Panc1 (cell line): Measurements from ENCODE around the gene TLE6. TPM values are rescaled to one million over a fixed set of nuclear protein-coding genes. Genes with fewer than 3 reads are reported as not detected.

Source experiments
- ATAC-seq: fragments of 200-7000 bp; cut with Tn5 transposase; 2 replicates; pipeline ENCODE4 v1.9.1; 2020; ENCODE audit warnings: mild to moderate bottlenecking, moderate library complexity
- BruUV-seq: library from RNA; stranded (reverse); fragments of 400-500 nt; replicated peaks from 2 replicates; lab custom pipeline; 2021; lab: Mats Ljungman, UMichigan
- CTCF ChIA-PET: fragments of 300-600 bp; sonication (Branson Sonifier 250); formaldehyde crosslinking; loops from one replicate; lab custom pipeline; 2022; ENCODE audit warnings: antibody characterized with exemption; lab: Charles Lee
- POLR2A ChIA-PET: fragments of 300-600 bp; sonication (Branson Sonifier 250); formaldehyde crosslinking; loops from one replicate; lab custom pipeline; 2022; ENCODE audit warnings: antibody characterized with exemption; lab: Charles Lee
- DNase-seq: peaks from one replicate; pipeline ENCODE4 v3.0.0-alpha.2; 2010; ENCODE audit warnings: low read depth, low spot score
- H3K27ac ChIP-seq: 2 replicates; pipeline ENCODE4 v1.5.1; 2011; ENCODE audit warnings: mild to moderate bottlenecking, low read length, inconsistent platforms
- H3K27me3 ChIP-seq: fragments of 200-500 bp; sonication (Bioruptor generic); 2 replicates; pipeline ENCODE4 v1.6.0; 2014; ENCODE audit warnings: low read length, inconsistent platforms; ENCODE audit not compliant: control insufficient read depth, insufficient read depth
- H3K36me3 ChIP-seq: fragments of 200-500 bp; sonication (Bioruptor generic); 2 replicates; pipeline ENCODE4 v1.5.1; 2014; ENCODE audit warnings: inconsistent platforms, mild to moderate bottlenecking, low read length, moderate library complexity; ENCODE audit not compliant: control insufficient read depth, insufficient read depth
- H3K4me1 ChIP-seq: 2 replicates; pipeline ENCODE4 v1.5.1; 2011; ENCODE audit warnings: inconsistent platforms, mild to moderate bottlenecking, low read length, moderate library complexity; ENCODE audit not compliant: control insufficient read depth, insufficient read depth
- H3K4me3 ChIP-seq, 2 experiments: 2 replicates each; pipeline ENCODE4 v1.5.1; 2011 to 2012; ENCODE audit warnings: low read depth in 2 of 2, low read length in 2 of 2, mild to moderate bottlenecking in 2 of 2, inconsistent platforms in 1 of 2, moderate library complexity in 1 of 2
- H3K9me3 ChIP-seq: fragments of 200-500 bp; sonication (Bioruptor generic); 2 replicates; pipeline ENCODE4 v1.5.1; 2014; ENCODE audit warnings: low read depth, mild to moderate bottlenecking, inconsistent platforms, low read length, moderate library complexity; ENCODE audit not compliant: control insufficient read depth, insufficient read depth
- CTCF ChIP-seq: fragments of 450-650 bp; IDR thresholded peaks from 2 replicates; pipeline ENCODE4 v1.5.1; 2017; ENCODE audit warnings: mild to moderate bottlenecking
- POLR2AphosphoS5 ChIP-seq: IDR thresholded peaks from 2 replicates; pipeline ENCODE4 v1.6.1; 2012; ENCODE audit warnings: mild to moderate bottlenecking, low read depth, low read length, moderate library complexity
- REST ChIP-seq, 2 experiments: IDR thresholded peaks; 2 replicates each; pipeline ENCODE4 v1.6.1; 2011 to 2012; ENCODE audit warnings: low read depth in 2 of 2, control low read depth in 1 of 2, low read length in 1 of 2, mild to moderate bottlenecking in 1 of 2, moderate library complexity in 1 of 2; ENCODE audit not compliant: insufficient read depth in 1 of 2
- SIN3A ChIP-seq: IDR thresholded peaks from 2 replicates; pipeline ENCODE4 v1.6.1; 2012; ENCODE audit warnings: low read depth, mild to moderate bottlenecking, low read length, moderate library complexity, borderline replicate concordance; ENCODE audit not compliant: insufficient read depth
- TCF7L2 ChIP-seq: IDR thresholded peaks from 2 replicates; pipeline ENCODE4 v1.6.1; 2011; ENCODE audit warnings: mild to moderate bottlenecking, low read depth, low read length, inconsistent platforms
- in situ Hi-C: cut with HindIII; loops from 2 replicates; pipeline ENCODE4 v1.10.0; 2016; ENCODE audit warnings: low sequenced_read_pairs, low pct_unique_long_range_greater_than_20kb
- intact Hi-C: fragments of 100-400 bp; cut with micrococcal nuclease; formaldehyde crosslinking; loops from one replicate; pipeline ENCODE4 v1.10.0; 2022; ENCODE audit not compliant: unreplicated experiment
- total RNA-seq: library from RNA; stranded (reverse); gene quantifications from one replicate; pipeline ENCODE4 v1.2.1, GENCODE V29; 2021; ENCODE audit not compliant: unreplicated experiment

Gene TLE6
- total RNA-seq, 1 experiment from 2014 or later = 4.0 TPM

- ATAC-seq = peak; percentile 47; the same call in 1 of the 2 replicates
- POLR2A ChIA-PET = no interaction called here
- CTCF ChIA-PET = no interaction called here
- H3K4me1 ChIP-seq = peaks cover under 1% of the 10 kb centered on the region; the same call in 1 of the 2 replicates
- TF ChIP-seq TCF7L2 (no peak), SIN3A (no peak), CTCF (no peak), REST (IDR thresholded peaks at IDR 0.05; ENCODE audit: insufficient read depth in 1 of 2, low read depth in 2 of 2, low read length in 1 of 2) (no peak), POLR2AphosphoS5 (no peak)
- in situ Hi-C loops = no loop called here
- no peak within 1 kb of the TSS for H3K27ac ChIP-seq
- no peak for DNase-seq
- H3K9me3 ChIP-seq = no peaks in the 10 kb centered on the region
- no TSS peak for BruUV-seq
- H3K36me3 ChIP-seq = no peaks in the 10 kb centered on the region
- no peaks in the 10 kb centered on the region; the same call in 1 of the 2 replicates for H3K27me3 ChIP-seq
- peak within 1 kb of the TSS; percentile 37 to 38 for H3K4me3 ChIP-seq
- intact Hi-C loops = no loop called here
Measured at GRCh38 chr19:3029065-3029923, 51.9 kb downstream of the TLE6 start, which contains the start of gene TLE2. TLE2 (minus strand) TSS chr19:3029280; CDS start chr19:3028904, 376 bp downstream.

GRCh38 chr19:3031607-3031867 is 54.2 kb downstream of the TLE6 start:
- DNase-seq (no peak), ATAC-seq (no peak)
- BruUV-seq = no TSS peak
- ChIA-PET CTCF (interaction anchor here (0.7 kb wide), 1 partner anchor 81 kb away, joined by 3 read pairs; no protein-coding TSS in a partner anchor), POLR2A (interaction anchor here (0.6 kb wide), 1 partner anchor 79 kb away, joined by 8 read pairs; no protein-coding TSS in a partner anchor)
- no peaks in the 10 kb centered on the region for H3K9me3 ChIP-seq
- H3K4me3 ChIP-seq = no peak overlapping the region
- no peak overlapping the region for H3K27ac ChIP-seq
- H3K4me1 ChIP-seq = peaks cover 7% of the 10 kb centered on the region
- TF ChIP-seq POLR2AphosphoS5 (no peak), CTCF (no peak), TCF7L2 (no peak), SIN3A (no peak), REST (IDR thresholded peaks at IDR 0.05; ENCODE audit: insufficient read depth in 1 of 2, low read depth in 2 of 2, low read length in 1 of 2) (no peak)
- no peaks in the 10 kb centered on the region for H3K36me3 ChIP-seq
- intact Hi-C loops = no loop called here
- in situ Hi-C loops = no loop called here
- H3K27me3 ChIP-seq = no peaks in the 10 kb centered on the region; the same call in 1 of the 2 replicates
